HG03571 (cell line): ENCODE data around the gene CDCA7L.

ENCODE experiments used
- ATAC-seq: cut with Tn5 transposase; IDR thresholded peaks from one replicate; pipeline ENCODE4 v1.9.1; 2021; ENCODE audit not compliant: unreplicated experiment

CDCA7L gene, protein sequence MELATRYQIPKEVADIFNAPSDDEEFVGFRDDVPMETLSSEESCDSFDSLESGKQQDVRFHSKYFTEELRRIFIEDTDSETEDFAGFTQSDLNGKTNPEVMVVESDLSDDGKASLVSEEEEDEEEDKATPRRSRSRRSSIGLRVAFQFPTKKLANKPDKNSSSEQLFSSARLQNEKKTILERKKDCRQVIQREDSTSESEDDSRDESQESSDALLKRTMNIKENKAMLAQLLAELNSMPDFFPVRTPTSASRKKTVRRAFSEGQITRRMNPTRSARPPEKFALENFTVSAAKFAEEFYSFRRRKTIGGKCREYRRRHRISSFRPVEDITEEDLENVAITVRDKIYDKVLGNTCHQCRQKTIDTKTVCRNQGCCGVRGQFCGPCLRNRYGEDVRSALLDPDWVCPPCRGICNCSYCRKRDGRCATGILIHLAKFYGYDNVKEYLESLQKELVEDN

GRCh38 chr7:21945454-21946221 is at the start of gene CDCA7L:
Gene CDCA7L (minus strand): TSS chr7:21945899. CDS start chr7:21945804, 95 bp downstream.
- peak; percentile 85 for ATAC-seq

DNA sequence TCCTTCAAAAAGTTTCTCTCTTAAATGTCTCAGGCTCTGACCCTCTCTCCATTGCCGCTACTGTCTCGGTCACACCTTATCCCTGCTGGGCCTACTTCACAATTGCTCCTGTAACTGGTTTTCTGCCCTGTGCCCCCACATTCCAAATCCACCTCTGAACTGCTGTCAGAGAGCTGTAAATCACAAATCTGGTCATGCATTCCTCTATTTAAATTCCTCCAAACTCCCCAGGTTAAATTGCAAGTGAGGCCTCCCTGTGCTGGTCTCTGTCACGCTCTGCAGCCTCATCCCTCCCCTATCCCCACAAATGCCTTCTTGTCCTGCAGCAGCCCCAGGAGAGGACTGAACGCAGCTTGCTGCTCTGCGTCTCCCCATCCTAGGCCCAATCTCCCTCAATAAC is 40.4 kb upstream of the CDCA7L start:
- ATAC-seq: no peak

DNA sequence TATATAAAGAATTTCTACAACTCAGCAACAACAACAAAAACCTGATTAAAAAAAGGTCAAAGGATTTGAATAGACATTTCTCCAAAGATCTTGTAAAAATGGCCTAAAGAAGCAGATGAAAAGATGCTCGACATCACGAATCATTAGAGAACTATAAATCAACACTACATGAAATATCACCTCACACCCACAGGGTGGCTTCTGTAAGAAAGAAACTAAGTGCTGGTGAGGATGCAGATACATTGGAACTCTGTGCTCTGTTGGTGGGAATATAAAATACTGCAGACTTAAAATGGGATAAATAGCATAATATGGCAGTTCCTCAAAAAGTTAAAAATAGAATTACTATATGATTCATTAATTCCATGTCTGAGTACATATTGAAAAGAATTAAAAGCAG is 38.3 kb upstream of the CDCA7L start:
- no peak for ATAC-seq

- ATAC-seq: no peak
Measured at GRCh38 chr7:21983056-21983455, 37.4 kb upstream of the CDCA7L start.

DNA sequence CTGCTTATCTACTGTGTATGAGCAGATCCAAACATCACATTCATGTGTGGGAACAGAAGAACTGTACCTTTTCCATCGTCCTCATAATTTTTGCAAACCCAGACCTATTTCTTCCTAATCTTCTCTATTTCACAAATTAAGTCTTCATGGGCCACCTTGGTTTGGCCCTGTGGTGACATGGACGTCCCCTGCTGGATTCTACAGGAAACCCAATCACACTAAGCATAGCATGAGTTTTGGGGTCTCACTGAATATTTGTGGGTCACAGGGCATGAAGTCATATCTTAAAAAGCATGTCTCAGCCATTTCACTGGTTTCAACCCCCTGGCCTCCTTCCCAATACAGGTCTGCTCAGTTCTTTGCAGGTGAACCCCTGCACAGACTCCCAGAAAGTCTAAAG is 35.8 kb upstream of the CDCA7L start:
- ATAC-seq: no peak

- no peak for ATAC-seq
Measured at GRCh38 chr7:21980926-21981500, 35.3 kb upstream of the CDCA7L start.

DNA sequence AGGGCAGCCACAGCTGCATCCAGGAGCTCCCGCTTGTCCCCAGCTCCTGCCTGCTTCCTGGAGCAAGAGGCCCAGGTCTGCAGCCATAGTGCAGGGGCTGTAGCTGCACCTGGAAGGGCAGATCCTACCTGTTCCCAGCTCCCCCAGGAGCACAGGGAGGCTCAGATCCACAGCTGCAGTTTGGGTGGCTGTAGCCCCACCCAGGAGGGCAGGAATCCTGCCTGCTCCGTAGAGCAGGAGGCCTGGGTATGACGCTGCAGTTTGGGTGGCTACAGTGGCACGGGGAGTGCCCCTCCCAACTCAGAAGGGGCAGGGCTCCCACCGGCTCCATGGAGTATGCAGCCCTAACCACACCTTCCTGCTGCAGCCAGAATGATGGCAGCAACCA is 26.7 kb upstream of the CDCA7L start:
- no peak for ATAC-seq

DNA sequence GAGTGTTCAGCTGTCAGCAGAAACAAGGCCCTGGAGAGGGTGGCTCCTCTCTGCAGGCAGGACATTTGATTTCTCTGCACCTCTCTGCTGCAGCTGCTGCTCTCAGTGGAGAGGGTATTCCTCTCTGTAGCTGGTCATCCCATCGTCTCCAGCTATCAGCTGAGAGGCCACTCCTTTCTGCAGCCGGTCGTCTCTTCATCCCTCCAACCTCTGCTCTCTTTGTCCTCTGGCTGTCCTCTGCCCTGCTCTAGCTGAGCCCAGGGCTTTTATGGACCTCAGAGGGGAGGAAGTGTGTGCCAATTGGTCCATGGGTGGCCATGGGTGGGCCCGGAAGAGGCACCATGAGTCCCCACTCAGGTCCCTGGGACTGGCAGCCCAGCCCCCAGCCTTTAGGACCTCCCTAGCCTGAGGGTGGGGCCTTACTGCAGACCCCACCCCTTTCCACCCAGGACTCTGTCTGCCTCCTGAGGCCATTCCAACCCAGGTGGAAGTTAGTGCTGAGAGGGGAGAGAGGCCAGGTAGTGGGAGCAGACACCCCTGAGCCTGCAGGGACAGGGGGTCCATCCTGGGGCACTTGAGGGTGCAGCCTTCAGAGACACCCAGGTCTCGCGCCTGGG is 26.2 kb upstream of the CDCA7L start:
- ATAC-seq: no peak

DNA sequence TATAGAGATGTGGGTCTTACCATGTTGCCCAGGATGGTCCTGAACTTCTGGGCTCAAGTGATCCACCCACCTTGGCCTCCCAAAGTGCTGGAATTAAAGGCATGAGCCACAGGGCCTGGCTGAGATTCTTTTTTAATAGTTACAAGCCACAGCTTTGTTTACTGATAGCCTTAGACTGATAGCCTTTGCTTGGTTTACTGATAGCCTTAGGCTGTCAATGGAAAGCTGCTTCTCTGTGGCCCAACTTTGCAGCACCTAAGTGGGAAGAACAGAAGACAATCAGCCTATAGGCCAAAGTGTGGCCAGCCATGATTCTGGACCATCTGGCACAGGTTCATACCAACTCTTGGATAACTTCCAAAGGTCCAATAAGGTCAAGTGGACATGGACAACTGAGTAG is 24.1 kb upstream of the CDCA7L start:
- no peak for ATAC-seq

DNA sequence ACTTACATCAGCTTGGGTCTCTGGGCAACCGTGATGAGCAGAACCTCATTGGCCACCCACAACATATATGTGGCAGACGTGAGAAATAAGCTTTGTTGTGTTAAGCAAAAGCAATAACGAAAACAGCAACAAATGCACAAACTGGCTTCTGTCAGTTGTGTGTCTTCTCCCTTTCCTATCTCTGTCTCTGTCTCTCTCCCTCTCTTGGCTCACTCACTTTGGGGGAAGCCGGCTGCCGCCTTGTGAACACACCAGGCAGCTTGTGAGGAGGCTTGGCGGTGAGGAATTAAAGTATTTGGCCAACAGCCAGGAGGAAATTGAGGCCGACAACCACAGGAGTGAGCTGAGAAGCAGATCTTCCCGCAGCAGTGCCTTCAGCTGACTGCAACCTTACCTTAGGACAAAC is 21.9 kb upstream of the CDCA7L start:
- no peak for ATAC-seq

DNA sequence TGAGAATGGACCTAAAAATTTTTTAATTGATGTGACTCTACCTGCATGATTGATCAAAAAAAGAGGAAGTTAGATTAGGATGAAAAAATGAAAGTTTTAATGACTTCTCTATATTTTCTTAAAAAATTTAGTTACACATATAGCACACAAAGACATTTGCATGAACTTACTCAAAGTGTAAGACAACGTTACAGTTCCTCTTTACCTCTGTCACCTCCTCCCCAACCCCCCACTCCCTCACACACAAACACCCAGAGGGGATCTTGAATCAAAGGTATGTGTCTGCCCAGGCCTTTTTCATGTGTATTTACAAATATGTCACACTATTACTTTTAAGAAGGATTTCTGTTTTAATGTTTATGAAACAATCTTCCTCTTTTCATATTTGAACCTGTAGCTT is 20.6 kb upstream of the CDCA7L start:
- ATAC-seq: peak; percentile 93

DNA sequence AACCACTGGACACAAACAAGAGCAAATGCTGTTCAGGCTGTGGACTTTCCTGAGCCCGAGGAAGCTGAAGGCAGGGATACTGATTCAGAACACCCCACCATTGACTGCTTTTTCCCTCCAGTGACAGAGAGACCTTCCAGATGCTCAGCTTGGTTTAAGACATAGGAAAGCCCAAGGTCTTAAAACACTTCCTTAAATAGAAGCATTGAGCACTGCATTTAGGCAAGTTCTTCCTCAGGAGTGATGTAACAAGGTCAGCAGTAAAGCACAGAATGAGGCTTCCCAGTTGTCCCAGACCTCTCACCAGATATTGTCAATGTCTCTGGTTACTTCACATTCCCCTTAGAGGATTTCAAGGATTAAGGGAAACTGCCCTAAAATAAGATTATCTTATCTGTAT is 19.6 kb upstream of the CDCA7L start:
- ATAC-seq: no peak

DNA sequence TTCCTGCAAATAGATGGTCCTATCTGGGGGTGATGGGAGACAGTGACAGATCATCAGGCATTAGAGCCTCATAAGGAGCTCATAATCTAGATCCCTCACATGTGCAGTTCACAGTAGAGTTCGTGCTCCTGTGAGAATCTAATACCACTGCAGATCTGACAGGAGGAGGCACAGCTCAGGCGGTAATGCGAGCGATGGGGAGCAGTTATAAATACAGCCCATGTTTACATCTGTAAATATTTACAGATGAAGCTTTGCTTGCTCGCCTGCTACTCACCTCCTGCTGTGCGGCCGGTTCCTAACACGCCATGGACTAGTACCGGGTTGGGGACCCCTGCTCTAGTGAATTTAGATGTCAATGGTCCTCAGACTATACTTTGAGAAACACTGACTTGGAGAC is 17.0 kb upstream of the CDCA7L start:
- ATAC-seq: no peak

DNA sequence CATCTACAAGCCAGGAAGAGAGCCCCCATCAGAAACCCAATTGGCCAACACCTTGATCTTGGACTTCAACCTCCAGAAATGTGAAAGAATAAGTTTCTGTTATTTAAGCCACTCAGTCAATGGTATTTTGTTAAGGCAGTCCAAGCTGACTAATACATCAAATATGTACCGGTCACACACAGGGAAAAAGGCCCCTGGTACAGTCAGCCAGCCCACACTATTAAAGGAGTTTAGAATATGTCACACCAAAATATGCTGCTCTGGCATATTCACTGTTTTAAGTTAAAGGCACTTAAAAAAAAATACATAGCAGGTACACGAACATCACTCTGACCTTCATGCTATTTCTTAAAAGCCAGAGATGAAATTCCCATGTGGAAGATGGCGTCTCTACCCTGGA is 15.2 kb upstream of the CDCA7L start:
- no peak for ATAC-seq

GRCh38 chr7:21959387-21959776 is 13.7 kb upstream of the CDCA7L start:
- ATAC-seq: no peak

- ATAC-seq: no peak
Measured at GRCh38 chr7:21953781-21954180, 8.1 kb upstream of the CDCA7L start.

- no peak for ATAC-seq
Measured at GRCh38 chr7:21948887-21949540, 3.3 kb upstream of the CDCA7L start.

- no peak for ATAC-seq
Measured at GRCh38 chr7:21948364-21948763, 2.7 kb upstream of the CDCA7L start.

DNA sequence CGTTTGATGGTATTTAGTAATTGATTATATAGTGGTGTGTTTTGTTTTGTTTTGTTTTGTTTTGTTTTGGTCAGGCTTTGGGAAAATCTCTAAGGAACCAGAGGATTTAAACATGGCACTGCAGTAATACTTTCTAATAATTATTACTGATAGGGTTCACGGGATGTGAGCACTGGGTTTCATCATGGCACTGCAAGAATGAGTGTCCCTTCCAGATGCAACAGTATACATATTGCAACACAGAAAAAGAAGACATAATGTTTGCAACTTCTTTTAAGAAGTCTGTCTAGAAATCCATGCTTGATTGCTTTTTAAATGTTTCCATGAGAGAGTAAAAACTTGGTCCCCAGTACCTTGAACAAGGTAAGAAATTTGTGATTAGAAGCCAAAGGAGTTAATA is 2.2 kb upstream of the CDCA7L start:
- ATAC-seq: no peak

- no peak for ATAC-seq
Measured at GRCh38 chr7:21947056-21947455, 1.4 kb upstream of the CDCA7L start.

DNA sequence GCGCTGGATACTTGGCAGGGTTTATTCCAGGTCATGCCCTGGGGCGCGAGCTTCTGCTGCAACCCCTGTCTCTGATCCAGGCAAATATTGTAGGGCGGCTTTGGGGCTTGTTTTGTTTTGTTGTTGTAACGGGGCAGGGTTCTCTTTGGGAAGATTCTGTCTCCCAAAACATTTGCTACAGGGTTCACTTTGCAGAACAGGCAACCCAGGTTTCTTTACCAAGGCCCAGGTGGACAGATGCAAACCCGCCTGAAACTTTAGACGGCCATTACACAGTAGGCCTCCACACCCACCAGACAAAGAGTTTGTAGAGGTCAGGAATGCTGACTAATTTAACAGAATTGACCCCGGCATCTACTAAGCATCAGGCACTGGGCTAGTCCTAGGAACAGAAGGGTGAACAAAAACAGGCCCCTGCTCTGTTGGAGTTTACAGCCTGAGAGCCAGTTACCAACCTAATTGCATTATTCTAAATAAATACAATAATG is 567 bp upstream of the CDCA7L start:
- ATAC-seq: no peak
